GM11168 (cell line): ENCODE data around the gene FTO.
"Not testable (repeated sequence)": the region's sequence is repeated elsewhere in the genome, so short reads cannot be mapped to it uniquely, and the experiment has no call there.

Experiments
- in situ Hi-C: fragments of 300-500 bp; cut with MboI; formaldehyde crosslinking; loops from one replicate; pipeline ENCODE4 v1.12.0; 2022; ENCODE audit warnings: low sequenced_read_pairs; ENCODE audit not compliant: unreplicated experiment

Gene FTO

DNA sequence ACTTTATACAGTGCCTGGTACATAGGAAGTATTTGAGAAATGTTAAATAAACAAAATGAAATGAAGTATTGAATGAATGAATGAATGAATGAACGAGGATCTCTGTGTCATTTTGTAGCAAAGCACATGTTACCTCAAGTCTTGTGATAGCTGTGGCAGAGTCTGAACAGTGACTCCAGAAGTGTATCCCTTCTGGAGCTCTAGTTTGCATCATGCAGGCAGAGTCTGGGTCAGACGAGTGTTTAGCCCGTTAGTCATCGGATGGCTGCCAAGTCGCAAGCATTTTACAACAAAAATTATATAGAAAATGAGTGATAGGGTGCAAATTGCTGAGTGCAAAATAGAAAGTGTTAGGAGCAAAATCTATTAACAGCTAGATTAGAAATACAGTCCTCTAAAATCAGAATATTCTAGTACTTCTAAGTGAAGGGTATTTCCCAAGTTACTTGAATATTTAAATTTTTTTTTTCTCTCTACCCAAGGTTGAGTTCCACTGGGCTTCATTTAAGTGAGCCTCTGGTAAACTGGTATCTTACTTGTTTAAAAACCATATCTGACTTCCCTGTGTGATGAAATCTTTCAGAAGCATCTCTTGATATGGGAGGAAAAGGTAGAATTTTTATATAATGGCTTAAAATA, 113.3 kb downstream of the FTO start:
- in situ Hi-C loops: no loop called here

DNA sequence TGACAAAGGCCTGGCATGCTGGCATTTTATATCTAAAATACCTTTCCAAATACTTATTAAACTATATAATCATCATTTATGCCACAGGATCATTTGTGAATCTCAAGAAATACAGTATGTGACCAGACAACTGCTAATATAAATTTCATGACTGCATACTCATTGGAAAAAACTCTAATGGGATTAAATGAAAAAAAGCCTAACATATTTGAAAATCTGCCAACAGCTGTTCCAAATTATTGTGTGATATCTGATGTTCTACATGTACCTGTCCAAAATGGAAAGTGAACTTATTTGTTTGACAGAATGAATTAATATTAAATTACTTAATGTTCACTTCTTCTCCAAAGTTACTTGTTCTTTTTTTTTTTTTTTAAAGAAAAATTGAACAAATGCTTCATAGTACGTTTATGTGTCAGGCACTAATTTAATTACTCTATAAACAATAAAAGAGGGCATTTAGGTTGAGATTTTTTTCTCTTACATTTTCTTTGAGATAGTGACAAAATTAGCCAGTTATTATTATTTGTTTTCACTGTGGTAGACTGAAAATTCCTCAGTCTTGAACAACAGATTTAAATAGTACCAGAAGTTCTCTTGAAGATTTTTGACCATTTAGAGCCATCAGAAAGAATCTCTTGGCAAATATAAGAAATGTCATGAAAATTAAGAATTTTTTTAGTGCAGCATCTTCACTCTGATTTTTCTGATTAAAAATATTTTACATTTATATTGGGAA, 114.0 kb downstream of the FTO start:
- in situ Hi-C loops: no loop called here

DNA sequence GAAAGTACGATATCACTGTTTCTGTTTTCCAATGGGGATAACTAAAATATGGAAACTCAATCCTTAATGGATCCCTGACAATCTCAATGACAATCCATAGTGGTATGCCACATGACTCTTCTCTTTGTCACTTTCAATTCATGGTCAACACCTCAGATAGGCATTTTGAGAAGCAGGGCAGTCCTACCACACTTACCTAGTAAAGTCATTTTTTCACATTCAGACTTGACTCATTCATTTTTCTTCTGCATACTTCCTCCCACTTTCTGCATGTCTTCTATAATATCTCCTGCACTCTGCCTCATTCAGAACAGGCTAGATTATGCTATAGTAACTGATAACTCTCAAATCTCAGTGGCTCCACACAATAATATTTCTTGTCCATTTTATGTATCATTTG, 117.5 kb downstream of the FTO start:
- in situ Hi-C loops: no loop called here

DNA sequence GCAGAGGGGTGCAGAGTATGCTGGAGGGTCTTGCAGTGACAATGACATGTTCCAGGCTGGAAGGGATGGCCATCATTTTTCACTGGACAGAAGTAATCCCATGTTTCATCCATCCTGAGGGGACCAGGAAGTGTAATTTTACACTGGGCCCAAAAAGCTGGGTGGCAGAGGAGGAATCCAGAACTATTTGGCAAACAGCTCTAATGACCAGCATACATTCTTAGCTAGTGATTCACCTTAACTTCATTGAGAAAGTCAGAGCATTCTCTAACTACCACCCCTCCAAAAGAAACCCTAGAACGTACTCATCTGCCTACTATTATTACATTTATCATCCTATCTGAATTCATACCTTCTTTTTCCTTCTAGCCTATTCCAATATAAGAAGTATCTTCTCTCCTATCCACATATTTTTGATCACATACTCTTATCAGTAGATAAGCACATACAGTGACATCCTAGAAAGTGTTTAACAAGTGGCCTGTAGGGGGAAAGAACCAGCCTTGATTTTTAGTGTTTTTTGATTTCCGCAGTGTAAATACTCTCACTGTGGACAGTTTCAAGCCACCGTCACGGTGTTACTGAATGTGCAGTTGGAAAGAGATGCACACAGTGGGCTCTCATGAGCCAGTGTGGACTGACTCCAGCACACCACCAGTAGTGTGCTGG, 118.1 kb downstream of the FTO start:
- in situ Hi-C loops: no loop called here

DNA sequence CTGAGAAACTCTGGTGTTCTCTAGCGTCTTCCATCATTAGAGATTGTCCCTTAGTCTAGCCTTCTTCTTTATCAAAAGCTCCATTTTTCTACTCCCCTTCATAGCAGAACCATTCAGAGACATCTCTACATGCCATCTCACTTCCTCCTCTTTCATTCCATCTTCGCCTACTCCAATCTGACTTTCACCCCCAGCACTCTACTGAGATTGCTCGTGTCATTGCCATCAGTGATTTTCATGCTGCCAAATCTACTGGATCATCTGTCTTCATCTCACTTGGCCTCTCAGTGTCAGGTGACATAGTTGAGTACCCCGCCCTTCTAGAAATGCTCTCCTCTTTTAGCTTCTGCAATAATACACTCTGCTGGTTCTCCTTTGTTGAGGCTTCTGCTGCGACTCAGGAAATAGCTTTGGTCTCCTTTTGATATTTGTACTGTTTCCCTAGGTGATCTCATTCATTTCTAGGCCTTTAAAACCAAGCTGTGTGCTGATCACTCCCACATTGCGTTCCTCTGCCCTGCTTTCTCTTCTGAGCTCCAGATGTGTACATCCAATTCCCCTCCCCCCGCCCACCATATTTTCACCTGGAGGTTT, 119.1 kb downstream of the FTO start:
- in situ Hi-C loops: no loop called here

DNA sequence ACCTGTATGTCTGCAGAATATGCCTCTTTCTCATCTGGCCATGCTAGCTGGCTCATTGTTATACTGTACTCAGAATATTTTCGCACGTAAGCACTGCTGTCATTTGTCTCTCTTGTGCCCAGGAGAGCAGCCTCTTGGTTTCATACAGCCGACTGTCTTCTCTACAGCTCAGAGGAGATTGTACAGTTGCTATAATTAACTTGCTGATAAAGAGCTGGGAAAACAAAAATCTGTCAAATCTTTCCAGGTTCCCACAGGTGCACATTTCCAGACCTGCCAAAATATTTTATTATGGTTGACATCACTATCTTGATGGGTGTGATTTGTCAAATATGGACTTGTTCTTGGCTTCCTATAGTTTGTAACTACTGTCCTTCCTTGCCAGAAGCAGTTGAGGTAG, 122.7 kb downstream of the FTO start:
- in situ Hi-C loops: no loop called here

DNA sequence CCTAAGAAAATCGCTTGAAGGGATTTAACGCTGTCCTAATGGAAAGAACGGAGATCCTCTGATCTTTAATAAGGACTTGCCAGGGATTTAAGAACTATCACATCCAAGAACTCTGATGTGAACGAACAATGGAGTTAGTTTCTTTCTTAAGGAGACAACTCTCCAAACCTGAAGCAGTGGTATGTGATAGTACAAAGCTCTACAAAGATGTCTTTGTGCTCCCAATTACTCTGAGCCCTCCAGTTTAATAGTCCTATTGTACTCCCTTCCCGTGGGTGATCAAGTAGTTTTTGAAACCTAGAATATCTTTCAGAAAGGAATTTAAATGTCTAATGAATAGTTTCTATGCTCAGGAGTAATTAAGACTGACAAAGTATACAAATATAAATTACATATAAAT, 123.8 kb downstream of the FTO start:
- in situ Hi-C loops: no loop called here

DNA sequence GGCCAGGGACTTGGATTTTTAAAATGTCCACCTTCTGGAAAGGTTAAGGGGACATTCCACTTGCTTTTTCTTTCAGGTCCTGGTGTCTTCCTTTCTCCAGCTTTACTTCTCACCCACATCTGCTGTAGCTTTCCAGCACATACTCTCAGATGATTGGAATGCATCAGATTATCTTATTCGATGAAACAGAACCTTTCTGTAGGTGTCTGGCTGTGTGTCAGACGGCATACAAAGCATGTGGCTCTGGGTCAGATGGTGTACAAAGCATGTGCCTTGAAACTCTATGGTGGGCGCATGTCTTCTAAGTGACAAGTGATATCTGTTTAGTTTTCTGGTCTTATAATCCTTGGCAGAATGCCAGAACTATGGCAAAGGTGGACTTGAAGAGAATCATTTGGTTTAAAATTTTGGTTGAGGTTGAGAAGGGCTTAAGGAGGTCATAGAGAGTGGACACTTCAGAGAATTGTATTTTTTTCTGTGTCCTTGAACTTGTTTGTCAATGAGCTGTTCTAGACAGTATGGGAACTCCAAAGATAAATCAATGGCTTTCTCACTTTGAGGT, 125.3 kb downstream of the FTO start:
- in situ Hi-C loops: no loop called here

DNA sequence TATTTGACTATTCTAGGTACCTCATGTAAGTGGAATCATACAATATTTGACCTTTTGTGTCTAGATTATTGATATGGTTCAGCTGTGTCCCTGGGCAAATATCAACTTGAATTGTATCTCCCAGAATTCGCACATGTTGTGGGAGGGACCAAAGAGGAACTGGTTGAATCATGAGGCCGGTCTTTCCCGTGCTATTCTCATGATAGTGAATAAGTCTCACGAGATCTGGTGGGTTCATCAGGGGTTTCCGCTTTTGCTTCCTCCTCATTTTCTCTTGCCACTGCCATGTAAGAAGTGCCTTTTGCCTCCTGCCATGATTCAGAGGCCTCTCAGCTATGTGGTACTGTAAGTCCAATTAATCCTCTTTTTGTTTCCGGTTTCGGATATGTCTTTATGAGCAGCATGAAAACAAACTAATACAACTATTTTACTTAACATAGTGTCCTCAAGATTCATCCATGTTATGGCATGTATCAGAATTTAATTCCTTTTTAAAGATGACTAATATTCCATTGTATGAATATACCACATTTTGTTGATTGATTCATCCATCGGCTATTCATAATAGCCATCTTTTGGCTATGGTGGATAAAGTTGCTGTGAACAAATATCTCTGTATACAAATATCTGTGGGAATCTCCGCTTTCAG, 129.1 kb downstream of the FTO start:
- in situ Hi-C loops: no loop called here

DNA sequence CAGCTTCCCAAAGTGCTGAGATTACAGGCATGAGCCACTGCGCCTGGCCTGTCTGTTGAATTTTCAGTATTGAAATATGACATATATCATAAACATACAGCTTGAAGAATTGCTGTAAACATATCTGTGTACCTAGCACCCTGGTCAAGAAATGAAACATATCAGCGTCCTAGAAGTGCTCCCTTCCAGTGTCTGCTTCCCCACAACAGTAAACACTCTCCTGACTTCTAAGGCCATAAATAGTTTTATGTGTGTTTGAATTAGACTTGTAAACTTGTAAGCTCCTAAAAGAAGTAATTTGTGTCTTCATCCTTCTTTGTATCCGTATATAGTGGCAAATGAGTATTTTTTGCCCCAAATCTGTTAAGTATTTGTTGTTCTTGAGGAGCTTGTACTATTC, 132.2 kb downstream of the FTO start:
- in situ Hi-C loops: no loop called here

DNA sequence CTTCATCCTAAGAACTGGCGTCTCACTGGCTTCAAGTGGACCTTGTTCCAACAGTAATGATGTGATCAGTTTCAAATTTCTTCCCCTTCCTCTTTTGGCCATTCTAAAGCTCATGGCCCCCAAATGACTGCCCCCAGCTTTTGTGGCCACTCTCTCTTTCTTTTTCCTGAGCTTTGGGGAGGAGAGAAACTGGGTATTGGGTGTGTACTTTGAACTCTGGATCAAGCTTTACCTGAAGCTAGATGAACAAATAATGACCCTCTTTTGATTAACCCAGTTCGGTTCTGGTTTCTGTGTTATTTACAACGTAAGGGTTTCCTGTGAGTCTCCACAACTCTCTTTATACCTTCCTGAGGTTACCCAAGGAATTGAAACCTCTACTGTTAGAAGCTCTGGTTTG, 132.7 kb downstream of the FTO start:
- in situ Hi-C loops: no loop called here

DNA sequence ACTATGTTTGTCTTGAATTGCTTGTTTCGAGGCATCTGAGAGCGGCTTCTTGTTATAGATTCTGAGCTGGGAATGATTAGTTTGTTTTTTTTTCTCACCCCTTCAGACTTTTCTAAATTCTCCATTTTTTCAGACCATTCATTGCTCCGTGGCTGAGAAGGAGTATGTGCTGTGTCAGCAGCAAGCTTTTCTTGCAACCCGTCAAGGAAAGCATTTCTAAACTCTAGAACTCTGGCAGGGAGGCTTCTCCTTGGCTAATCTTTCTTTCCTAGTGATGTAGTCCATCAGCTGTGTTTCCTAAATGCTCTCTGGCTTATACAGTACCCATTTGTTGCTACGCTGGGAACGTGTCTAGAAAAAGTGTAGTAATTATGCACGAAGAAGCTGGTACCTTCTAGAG, 133.5 kb downstream of the FTO start:
- in situ Hi-C loops: no loop called here

DNA sequence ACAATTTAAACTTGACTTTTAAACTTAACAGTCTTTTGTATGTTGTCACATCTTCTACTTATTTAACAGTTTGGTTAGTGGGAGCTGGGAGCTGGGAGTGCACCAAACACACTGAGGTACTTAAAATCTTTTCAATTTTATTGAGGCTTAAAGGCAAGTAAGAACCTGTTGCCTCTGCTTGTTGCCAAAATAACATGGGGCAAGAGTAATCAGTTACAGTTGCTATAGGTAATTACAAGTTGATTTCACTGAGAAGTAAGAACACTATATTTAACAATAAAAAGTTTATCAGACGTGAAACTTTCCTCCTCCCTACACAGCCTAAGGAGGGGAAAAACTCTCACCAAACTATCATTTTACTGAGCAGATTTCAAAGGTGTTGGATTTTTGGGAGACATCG, 135.2 kb downstream of the FTO start:
- in situ Hi-C loops: no loop called here

DNA sequence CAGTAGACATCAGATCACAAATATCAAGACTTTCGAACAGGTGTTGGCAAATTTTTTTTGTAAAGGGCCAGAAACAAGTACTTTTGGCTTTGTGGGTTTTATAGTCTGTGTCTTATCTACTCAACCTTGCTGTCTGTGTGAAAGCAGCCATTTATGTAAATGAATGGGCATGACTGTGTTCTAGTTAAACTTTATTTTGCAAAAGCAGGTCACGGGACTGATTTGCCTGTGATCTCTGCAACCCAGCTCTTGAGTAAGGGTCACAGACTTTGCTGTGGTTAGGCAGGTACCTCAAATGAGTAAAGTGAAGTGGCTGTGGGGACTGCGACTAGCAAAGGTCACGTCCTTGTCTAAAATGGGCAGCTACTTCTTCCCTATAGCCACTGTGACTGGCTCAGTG, 136.5 kb downstream of the FTO start:
- in situ Hi-C loops: no loop called here

DNA sequence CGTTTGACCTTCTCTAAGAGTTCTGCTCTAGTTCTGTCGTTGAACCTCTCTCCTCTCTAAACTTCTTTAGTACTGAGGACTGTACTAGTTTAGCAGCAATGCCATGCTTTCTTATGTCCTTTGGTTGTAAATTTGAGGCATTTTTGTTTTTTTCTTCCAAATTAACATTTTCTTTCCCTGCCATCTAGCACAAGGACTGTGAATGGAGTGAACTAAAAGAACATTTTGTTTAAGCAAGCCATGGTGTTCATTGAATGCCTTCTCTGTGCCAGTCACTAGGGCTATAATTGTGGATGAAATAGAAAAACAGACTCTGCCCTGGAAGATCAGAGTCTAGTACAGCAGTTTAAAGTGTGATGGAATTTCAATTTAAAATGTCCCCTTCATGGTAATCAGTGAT, 137.9 kb downstream of the FTO start:
- in situ Hi-C loops: no loop called here

DNA sequence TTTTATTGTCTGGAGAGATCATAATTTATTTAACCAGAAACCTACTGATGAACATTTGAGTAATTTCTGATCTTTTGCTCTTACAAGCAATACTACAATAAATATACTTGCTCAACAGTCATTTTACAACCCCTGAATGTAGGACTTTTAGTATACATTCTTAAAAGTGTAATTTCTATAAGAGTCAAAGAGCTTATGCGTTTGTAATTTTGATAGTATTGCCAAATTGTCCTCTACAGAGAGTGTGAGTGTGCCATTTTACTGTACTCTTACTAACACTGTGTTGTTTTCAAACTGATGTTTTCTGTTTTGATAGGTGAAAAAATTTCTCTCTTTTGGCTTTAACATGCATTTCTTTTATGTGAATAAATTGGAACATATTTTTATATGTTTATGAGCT, 139.1 kb downstream of the FTO start:
- in situ Hi-C loops: no loop called here

DNA sequence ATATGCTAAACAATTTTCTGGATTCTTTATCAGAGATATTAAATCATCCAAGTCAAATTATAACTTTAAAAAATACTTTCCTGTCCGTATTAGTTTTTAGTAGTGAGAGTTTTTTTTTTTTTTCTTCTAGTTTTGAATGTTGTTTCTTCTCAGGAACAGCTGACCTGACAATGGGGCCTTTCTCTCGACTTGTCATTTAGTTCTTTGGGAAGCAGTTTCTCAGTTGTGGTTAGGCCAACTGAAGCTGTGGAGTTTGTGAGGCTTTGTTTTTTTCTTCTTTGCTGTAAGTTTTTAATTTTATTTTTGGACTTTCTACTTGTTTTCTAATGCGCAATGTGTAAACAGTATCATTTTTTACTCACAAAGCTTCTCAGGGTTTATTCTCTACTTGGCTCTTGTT, 140.8 kb downstream of the FTO start:
- in situ Hi-C loops: no loop called here

DNA sequence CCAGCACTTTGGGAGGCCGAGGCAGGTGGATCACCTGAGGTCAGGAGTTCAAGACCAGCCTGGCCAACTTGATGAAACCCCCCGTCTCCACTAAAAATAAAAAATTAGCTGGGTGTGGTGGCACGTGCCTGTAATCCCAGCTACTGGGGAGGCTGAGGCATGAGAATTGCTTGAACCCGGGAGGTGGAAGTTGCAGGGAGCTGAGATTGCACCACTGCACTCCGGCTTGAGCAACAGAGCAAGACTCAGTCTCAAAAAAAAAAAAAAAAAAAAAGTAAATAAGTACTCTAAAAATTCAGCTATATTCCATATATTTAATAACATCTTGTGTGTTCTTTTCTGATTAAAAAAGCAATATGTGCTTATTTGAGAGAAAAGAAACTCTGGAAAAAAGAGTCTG, 142.6 kb downstream of the FTO start:
- in situ Hi-C loops: not testable (repeated sequence)

DNA sequence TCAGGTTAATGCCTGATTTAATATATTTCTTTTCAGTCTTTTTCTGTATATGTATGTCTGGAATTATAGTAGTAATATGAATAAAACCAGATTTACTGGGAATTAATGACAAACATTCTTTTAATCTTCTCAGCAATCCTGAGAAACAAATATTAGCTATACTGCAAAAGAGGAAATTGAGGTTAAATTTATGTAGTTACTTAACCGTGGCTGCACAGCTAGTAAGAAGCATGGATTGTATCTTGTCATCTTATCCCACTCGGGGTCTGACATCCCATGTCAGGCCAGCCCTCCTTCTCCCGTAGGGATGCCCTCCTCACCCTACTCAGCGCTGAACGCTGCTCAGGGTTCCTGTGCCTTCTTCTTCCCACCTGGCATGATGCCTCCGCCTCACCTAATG, 143.0 kb downstream of the FTO start:
- in situ Hi-C loops: no loop called here

DNA sequence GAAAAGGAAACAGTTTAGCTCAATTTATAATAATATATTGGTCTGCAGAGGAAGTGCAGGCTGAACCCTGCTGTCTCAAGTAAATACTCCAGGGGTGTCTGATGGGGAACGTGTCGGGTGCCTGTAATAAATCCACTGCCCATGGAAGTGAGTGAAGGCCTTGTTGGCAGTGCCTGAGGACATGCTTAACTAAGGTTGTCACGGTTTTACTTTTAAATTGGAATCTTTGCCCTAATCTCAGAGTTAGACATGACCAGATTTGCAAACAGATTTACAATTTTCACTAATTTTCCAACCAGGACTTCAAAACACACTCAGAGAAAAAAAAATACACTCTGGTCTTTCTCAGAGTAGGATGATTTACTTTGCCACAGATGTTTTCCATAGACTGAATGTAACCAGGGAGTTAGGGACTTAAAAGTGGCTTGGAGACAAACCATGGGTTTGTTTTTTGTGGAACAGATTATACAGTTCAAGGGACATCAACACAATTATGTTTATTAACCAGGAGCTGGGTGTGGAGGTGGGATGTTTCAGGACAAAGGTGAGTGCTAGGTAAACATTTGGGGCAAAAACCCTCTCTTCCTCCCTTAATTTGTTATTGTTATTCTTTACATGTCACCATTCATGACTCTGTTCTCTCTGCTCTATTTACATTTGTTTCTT, 144.5 kb downstream of the FTO start:
- in situ Hi-C loops: no loop called here
